Ovary (tissue), 9 donors: ENCODE measurements around the gene LBP. TPM values are rescaled to one million over a fixed set of nuclear protein-coding genes. Genes with fewer than 3 reads are reported as not detected.
"Not testable (repeated sequence)": the region's sequence is repeated elsewhere in the genome, so short reads cannot be mapped to it uniquely, and the experiment has no call there.

Experiments used
- DNase-seq, 5 donors: peaks; one replicate each; pipeline ENCODE4 v3.0.0-alpha.2; 2019 to 2020
- H3K27ac ChIP-seq, 2 donors: fragments of 200-600 bp; one replicate each; pipeline versions ENCODE4 v1.5.1 to v1.8.0; 2019 to 2022
- H3K27me3 ChIP-seq: fragments of 200-600 bp; one replicate; pipeline ENCODE4 v1.8.0; 2022
- H3K36me3 ChIP-seq: fragments of 200-600 bp; sonication (generic); one replicate; pipeline ENCODE4 v1.5.1; 2019
- H3K4me1 ChIP-seq: one replicate; pipeline ENCODE4 v1.8.1; 2013; ENCODE audit warnings: mild to moderate bottlenecking, moderate library complexity; ENCODE audit not compliant: insufficient read depth
- H3K4me3 ChIP-seq: fragments of 200-600 bp; sonication (generic); one replicate; pipeline ENCODE4 v1.5.1; 2017
- H3K9me3 ChIP-seq, 2 donors: fragments of 200-600 bp in 1 of 2; sonication (generic) in 1 of 2; one replicate each; pipeline versions ENCODE4 v1.5.1 to v1.8.1; 2013 to 2019; ENCODE audit warnings: mild to moderate bottlenecking in 1 of 2, moderate library complexity in 1 of 2
- CTCF ChIP-seq, 3 donors: fragments of 450-650 bp in 2 of 3; fragments of 200-600 bp in 1 of 3; IDR thresholded peaks; one replicate each; pipeline versions ENCODE4 v1.5.1 to v1.8.0; 2016 to 2022; ENCODE audit warnings: antibody characterized with exemption in 3 of 3, mild to moderate bottlenecking in 1 of 3
- EP300 ChIP-seq: sonication (generic); formaldehyde crosslinking; IDR thresholded peaks from one replicate; pipeline ENCODE4 v1.6.1; 2017; ENCODE audit warnings: antibody characterized with exemption
- POLR2A ChIP-seq: fragments of 450-650 bp; IDR thresholded peaks from one replicate; pipeline ENCODE4 v1.6.1; 2017; ENCODE audit warnings: antibody characterized with exemption, mild to moderate bottlenecking, moderate library complexity
- WGBS, 3 donors: extraction: QIAGEN DNeasy Blood & Tissue Kit in 1 of 3; methylation state at CpG; one replicate each; pipeline versions ENCODE4 v1.1.5 to v1.1.7; 2013 to 2017; 5-methylcytosine and 5-hydroxymethylcytosine counted together
- intact Hi-C, 4 donors: fragments of 100-400 bp; cut with DNase I; formaldehyde crosslinking; loops; one replicate each; pipeline versions ENCODE4 v1.11.0 to v1.15.1; 2022 to 2023
- polyA plus RNA-seq, 2 donors: library from polyadenylated mRNA; stranded (reverse); fragments of 200-250 nt in 1 of 2; fragments of 350-450 nt in 1 of 2; fragmentation: Illumina TruSeq in 1 of 2; extraction: RNeasy Lipid Tissue Mini Kit (QIAGEN cat#74804) in 1 of 2; gene quantifications; one replicate each; pipeline ENCODE4 v1.2.3, GENCODE V29; 2013 to 2014
- total RNA-seq, 7 donors: library from RNA; depleted of rRNA in 2 of 7; stranded (reverse); fragments of >200 nt in 2 of 7; fragmentation: NEBNext Ultra II Directional in 3 of 7; extraction: Animal tissue kit (Norgen Biotek cat#: 25700) in 3 of 7; gene quantifications; one replicate each; pipeline versions ENCODE4 v1.1.0 to v1.2.4, GENCODE V29; 2016 to 2023
- donor health status: DM: no; HTN: no; CAD: no; lungs with moderate emphysema.
- donor health status: DM: no; HTN: no; CAD: no.
- donor health status: Bipolar disorder and iron deficiency.
- donor health status: DM: yes; HTN: yes; CAD: no.
- donor health status: DM: no; HTN: no; CAD: no.
- donor health status: DM: yes; HTN: yes; CAD: no.

Gene LBP
- total and polyA plus RNA-seq, 9 donors = 0.12 to 0.20 (median 0.17) TPM; not detected in 5

- no peaks in the 10 kb centered on the region for H3K4me1 ChIP-seq
- no peaks in the 10 kb centered on the region for H3K27me3 ChIP-seq
- DNase-seq = no peak
- no peak for TF ChIP-seq EP300
- TF ChIP-seq CTCF (IDR thresholded peaks at IDR 0.05) = no peak
- no peak for TF ChIP-seq POLR2A
- H3K27ac ChIP-seq = no peak overlapping the region
- no peak overlapping the region for H3K4me3 ChIP-seq
- H3K36me3 ChIP-seq = no peaks in the 10 kb centered on the region
- intact Hi-C loops = loop anchor here in 1 of 4 donors (10.0 kb wide), 1 partner anchor 64 kb away; no protein-coding TSS in a partner anchor
- 0 to 84% (median 48%) methylated on average over 1 of the region's 1 CpG for WGBS, 3 donors
- H3K9me3 ChIP-seq = no peaks in the 10 kb centered on the region
These were observed 37.8 kb upstream of the LBP start for GRCh38 chr20:38308447-38308846.

DNA sequence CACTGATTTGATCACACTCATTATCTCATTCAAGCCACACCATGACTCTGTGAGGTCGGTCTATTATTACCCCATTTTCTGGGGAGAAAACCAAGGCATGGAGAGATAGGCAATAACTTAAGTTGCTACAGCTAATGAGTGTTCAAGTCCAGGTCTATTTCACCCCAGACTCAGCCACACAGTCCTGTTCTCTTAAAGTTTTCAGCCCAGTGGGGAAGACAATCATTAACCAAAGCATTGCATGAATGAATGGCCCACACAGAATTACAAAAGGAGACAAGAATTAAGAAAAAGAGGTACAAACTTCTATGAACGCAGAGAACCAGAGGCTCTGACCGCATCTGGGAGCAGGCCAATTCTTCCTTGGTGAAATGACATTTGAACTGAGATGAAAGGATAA, 35.2 kb upstream of the LBP start:
- intact Hi-C loops = loop anchor here in 2 of 4 donors (5.0 to 10.0 kb wide), 3 partner anchors 86 to 254 kb away; no protein-coding TSS in a partner anchor
- H3K4me3 ChIP-seq = no peak overlapping the region
- DNase-seq = no peak
- TF ChIP-seq POLR2A (no peak), CTCF (IDR thresholded peaks at IDR 0.05) (no peak), EP300 (no peak)
- no peaks in the 10 kb centered on the region for H3K9me3 ChIP-seq
- 88 to 92% (median 92%) methylated on average over 3 of the region's 3 CpGs for WGBS, 3 donors
- H3K4me1 ChIP-seq = no peaks in the 10 kb centered on the region
- H3K27ac ChIP-seq = no peak overlapping the region
- no peaks in the 10 kb centered on the region for H3K36me3 ChIP-seq
- H3K27me3 ChIP-seq = no peaks in the 10 kb centered on the region

DNA sequence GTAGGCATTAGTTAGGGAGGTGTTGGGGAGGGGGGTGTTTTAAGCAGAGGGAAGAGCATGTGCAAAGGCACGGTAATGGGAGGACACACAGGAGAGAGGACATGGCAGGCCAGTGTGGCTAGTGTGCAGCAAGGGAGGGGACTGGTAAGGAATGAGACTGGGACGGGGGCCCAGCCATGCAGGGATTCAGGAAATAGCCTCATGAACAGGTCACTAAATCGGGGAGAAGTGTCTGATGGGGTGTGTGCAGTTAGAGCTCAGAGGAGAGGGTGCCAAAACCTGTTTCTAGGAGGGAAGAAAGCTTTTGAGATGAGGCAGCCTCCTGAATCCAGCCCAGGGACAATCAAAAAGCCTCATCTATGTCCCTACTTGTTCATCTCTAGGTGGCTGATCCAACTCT, 34.8 kb upstream of the LBP start:
- intact Hi-C loops = loop anchor here in 2 of 4 donors (5.0 to 10.0 kb wide), 3 partner anchors 87 to 254 kb away; no protein-coding TSS in a partner anchor
- H3K27ac ChIP-seq = no peak overlapping the region
- no peak overlapping the region for H3K4me3 ChIP-seq
- no peaks in the 10 kb centered on the region for H3K27me3 ChIP-seq
- 58 to 74% (median 67%) methylated on average over 3 of the region's 3 CpGs for WGBS, 3 donors
- no peaks in the 10 kb centered on the region for H3K36me3 ChIP-seq
- no peak for DNase-seq
- TF ChIP-seq CTCF (IDR thresholded peaks at IDR 0.05) (no peak), POLR2A (no peak), EP300 (no peak)
- no peaks in the 10 kb centered on the region for H3K9me3 ChIP-seq
- H3K4me1 ChIP-seq = no peaks in the 10 kb centered on the region

DNA sequence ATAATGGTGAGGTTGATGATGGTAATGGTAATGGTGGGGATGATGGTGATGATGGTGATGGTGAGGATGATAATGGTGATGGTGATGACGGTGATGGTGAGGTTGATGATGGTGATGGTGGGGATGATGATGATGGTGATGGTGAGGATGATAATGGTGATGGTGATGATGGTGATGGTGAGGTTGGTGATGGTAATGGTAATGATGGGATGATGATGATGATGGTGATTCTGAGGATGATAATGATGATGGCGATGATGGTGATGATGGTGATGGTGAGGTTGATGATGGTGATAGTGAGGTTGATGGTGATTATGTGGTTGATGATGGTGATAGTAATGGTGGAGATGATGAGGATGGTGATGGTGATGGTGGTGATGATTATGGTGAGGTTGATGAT, 32.6 kb upstream of the LBP start:
- WGBS, 3 donors = 96 to 98% (median 96%) methylated on average over 2 of the region's 2 CpGs
- Histone ChIP-seq H3K27me3 (no peaks in the 10 kb centered on the region), H3K36me3 (no peaks in the 10 kb centered on the region), H3K27ac (no peak overlapping the region), H3K9me3 (no peaks in the 10 kb centered on the region), H3K4me1 (no peaks in the 10 kb centered on the region), H3K4me3 (no peak overlapping the region)
- intact Hi-C loops = loop anchor here in 2 of 4 donors (5.0 to 10.0 kb wide), 3 partner anchors 89 to 256 kb away; no protein-coding TSS in a partner anchor
- TF ChIP-seq CTCF (IDR thresholded peaks at IDR 0.05) = no peak
- TF ChIP-seq EP300 = no peak
- no peak for TF ChIP-seq POLR2A
- DNase-seq = no peak

DNA sequence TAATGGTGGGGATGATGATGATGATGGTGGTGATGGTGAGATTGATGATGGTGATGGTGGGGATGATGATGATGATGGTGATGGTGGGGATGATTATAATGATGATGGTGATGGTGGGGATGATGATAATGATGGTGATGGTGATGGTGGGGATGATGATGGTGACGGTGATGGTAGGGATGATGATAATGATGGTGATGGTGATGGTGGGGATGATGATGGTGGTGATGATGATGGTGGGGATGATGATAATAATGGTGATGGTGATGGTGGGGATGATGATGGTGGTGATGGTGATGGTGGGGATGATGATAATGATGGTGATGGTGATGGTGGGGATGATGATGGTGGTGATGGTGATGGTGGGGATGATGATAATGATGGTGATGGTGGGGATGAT, 31.9 kb upstream of the LBP start:
- not testable (repeated sequence) for H3K27me3 ChIP-seq, H3K27ac ChIP-seq, H3K4me3 ChIP-seq, H3K9me3 ChIP-seq, H3K4me1 ChIP-seq, DNase-seq, H3K36me3 ChIP-seq
- 88 to 94% (median 92%) methylated on average over 1 of the region's 1 CpG for WGBS, 3 donors
- intact Hi-C loops = loop anchor here in 2 of 4 donors (5.0 to 10.0 kb wide), 3 partner anchors 90 to 257 kb away; no protein-coding TSS in a partner anchor
